Activated CD8-positive, alpha-beta memory T cell treated with anti-CD3 and anti-CD28 coated beads, Interleukin-2, amount 50 U/mL, for 1 hour (primary cell): ENCODE results near the gene HAGH.

Source experiments
- DNase-seq: peaks from one replicate; pipeline ENCODE4 v3.0.0-alpha.2; 2020; ENCODE audit errors: extremely low read depth

Gene HAGH

DNA sequence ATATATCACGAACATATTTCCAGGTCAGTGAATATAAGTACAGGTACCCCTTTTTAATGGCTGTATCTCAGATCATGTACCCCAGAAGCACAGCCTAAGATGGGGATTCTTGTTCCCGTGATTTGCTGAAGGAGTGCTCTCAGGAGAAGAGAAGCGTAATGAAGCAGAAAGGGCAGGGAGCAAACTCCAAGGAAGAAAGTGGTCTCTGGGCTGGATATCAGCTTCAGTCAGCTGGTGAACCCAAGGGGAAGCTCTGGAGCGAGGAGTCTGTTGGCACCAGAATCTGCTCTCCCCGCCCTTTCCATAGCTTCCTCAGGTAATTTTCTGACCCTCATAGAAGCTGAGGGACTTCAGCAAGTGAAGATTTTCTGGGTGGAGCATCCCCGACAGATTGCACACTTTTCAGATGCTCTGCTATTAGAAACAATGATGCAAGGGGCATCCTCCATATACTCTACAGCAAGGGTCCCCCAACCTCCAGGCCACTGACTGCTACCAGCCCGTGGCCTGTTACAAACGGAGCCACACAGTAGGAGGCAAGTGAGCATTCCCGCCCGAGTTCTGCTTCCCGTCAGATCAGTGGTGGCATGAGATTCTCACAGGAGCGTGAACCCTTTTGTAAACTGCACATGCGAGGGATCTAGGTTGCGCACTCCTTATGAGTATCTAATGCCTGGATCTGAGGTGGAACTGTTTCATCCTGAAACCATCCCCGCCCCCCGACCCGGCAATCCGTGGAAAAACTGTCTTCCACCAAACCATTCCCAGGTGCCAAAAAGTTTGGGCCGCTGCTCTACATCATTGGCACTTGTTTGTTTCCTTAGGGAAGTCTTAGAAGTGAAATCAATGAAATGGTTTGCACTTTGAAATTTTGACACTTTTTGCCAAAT, 4.8 kb upstream of the HAGH start:
- DNase-seq, result no peak

- no peak for DNase-seq
Observed at GRCh38 chr16:1830213-1830612, 3.6 kb upstream of the HAGH start.

GRCh38 chr16:1828645-1829410, 2.2 kb upstream of the HAGH start:
- DNase-seq, result no peak

GRCh38 chr16:1825864-1826690, 548 bp downstream of the HAGH start:
- no peak for DNase-seq

- DNase-seq, result no peak
Observed at GRCh38 chr16:1825381-1825863, 1.2 kb downstream of the HAGH start.

GRCh38 chr16:1823821-1824220, 2.8 kb downstream of the HAGH start:
- no peak for DNase-seq

DNA sequence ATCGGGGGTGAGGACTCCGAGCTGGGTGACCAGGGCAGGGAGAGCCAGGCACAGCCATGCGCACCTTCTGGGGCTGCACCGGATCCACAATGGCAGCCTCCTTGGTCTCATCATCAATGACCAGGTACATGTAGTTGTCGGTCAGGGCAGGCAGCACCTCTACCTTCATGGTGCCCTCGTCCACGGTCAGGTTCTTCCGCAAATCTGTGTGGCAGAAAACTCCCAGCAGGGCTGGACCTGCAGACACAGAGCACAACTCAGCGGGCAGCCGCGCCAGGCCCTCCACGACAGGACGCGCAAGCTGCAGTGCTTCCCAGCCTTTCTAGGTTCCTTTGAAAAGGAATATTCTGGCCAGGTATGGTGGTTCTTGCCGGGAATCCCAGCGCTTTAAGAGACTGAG, 3.8 kb downstream of the HAGH start:
- no peak for DNase-seq

GRCh38 chr16:1821861-1822611, 4.6 kb downstream of the HAGH start:
- no peak for DNase-seq

- no peak for DNase-seq
Observed at GRCh38 chr16:1820946-1821290, 5.7 kb downstream of the HAGH start.

DNA sequence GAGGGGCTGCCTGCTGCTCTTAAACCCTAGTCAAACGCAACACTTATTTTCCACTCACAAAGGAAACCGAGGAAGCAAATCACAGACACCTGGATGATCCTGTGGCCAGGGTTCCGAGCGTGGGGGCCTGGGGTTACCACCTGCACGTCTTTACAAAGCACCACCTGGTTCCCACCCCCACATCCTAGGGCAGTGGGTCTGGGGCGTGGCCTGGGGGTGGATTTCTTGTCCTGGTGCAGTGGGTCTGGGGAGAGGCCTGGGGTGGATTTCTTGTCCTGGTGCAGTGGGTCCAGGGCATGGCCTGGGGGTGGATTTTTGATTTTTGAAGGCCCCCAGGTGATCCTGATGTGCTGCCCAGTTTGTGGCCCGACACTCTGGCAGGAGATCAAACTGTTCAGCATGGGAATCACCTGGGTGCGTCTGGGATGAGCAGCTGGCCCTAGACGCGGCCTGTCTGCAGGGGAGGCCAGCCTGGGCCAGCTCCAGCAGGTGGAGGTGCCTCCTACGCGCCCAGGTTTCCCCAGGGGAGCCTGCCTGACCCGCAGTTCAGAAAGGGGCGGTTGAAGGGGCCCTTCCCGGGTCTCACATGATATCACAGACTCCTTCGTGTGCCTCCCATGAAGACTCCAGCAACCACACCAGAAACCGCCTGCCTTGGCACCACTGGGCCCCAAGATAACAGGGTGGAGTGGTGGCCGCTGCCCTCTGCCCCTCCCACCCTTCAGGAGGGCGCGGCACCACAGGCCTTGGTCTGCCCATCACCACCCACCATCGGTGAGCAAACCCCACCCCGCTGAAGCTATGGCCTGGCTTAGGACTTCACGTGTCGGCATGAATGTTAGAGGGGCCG, 6.3 kb downstream of the HAGH start:
- no peak for DNase-seq

- no peak for DNase-seq
Observed at GRCh38 chr16:1819611-1820010, 7.0 kb downstream of the HAGH start.

- DNase-seq, result no peak
Observed at GRCh38 chr16:1818873-1819525, 7.6 kb downstream of the HAGH start.

DNA sequence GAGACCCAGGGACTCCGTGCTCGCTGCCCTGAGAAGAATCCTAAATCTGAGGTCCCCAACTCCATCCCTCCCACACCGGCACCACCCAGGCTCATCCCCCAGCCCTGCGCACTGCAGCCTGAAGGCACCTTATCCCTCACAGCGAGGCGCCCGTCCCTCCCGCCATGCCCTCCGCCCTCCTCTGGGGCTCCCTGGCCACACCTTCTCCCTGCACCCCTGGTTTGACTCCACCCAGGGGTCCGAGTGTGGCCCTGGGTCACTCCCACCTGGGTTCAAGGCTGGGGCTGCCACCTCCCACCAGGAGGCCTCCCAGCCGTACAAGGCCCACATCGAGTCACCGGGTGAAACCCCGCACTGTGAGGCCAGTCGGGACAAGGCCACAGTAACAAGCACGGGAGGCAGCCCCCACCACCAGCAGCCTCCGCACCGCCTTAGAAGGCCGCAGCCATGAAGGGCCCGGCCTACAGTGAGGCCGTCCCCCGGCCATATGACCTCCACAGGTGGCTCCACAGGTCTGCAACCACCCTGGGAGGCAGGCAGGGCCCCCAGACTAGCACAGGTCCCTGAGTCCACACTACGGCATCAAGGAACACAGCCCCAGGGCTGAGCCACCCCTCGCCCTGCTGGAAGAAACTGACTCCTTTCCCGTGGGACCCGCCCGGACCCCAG, 8.3 kb downstream of the HAGH start:
- no peak for DNase-seq

- DNase-seq, result no peak
Observed at GRCh38 chr16:1817716-1818115, 8.9 kb downstream of the HAGH start.

GRCh38 chr16:1817276-1817589, 9.4 kb downstream of the HAGH start:
- DNase-seq, result no peak

DNA sequence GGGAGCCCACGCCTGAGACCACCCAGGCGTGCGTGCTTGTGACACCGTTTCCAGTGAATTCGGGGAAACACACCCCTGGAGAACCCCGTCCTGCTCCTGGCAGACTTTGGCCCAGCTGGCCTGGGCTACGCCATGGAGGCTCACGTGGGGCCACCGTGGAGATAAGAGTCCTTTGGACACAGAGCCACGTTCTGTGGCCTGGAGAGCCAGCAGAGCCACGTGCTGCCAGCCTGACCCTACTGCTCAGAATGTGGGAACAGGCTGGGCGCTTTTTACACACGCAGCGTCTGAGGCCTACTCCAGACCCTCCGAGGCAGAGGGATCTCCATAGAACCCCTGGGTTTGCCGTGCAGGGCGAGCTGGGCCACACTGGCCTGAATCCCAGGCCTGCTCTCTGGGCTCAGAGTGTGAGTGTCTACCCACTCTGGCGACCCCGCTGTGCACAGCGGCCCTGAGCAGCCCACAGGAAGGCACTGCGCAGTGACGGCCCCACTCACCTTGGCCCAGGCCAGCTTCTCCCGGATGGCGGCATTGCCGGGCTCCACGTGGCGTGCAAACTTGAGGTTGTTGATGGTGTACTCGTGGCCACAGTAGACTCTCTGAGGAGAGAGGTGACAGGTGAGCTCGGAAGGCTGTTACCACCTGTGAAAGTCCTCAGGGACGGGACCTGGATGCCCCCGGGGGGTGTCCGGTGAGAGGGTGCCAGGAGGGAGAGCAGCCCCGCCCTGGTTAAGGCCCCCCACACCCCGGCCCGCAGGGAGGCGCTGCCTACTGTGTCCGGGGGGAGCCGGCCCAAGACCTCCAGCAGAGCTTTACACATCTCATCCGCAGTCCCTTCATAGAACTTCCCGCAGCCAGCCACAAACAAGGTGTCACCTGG, 10.0 kb downstream of the HAGH start:
- no peak for DNase-seq

DNA sequence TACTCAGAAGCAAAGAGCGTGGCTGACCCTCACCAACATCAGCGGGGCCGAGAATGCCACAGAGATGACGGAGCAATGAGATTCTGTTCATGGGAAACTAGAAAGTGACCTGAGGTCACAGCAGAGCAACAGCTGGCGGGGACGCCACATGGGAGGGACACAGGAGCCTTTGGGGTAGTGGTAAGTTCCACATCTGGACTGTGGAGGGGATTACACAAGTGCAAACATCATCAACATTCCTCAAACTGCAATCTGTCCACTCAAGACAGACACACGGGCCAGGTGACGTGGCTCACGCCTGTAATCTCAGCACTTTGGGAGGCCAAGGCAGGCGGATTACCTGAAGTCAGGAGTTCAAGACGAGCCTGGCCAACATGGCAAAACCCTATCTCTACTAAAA, 11.2 kb downstream of the HAGH start:
- DNase-seq, result no peak

DNA sequence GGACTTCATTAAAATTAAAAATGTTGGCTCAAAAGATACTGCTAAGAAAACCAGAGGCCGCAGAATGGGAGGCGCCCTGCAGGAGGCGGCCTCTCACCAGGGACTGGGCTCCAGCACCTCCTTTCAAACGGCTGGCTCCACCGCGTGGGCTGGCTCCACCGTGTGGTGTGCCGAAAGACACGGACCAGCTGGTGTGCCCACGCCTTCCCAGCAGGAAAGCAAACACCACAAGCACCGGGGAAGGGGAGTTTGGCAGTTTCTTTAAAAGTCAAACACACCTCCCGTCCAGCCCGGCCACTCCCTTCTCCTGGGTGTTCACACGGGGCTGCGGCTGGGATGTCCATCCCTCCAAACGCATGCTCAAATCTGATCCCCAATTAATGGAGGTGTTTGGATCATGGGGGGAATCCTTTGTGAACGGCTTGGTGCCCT, 13.9 kb downstream of the HAGH start:
- no peak for DNase-seq

DNA sequence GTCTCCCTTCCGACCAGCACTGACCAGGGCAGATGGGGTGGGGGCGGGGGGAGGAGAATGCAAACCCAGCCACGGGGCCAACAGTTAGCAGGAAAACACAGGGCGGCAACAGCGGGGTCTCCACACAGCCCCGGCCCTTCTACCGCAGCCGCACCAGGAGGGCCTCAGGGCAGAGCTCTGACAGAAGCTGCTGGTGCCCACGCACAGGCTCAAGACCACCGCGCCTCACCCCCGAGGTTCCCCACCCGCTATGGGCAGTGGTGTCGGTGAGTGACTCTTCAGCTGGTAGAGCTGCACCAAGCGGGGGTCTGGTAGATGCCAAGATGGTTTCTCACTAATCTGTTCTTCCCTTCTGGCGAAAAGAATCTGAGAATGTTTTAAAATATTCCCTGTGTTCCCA, 16.1 kb downstream of the HAGH start:
- no peak for DNase-seq
